Activated CD4-positive, alpha-beta memory T cell treated with anti-CD3 and anti-CD28 coated beads for 36 hours (primary cell): Measurements from ENCODE around the gene IQCH. TPM values are rescaled to one million over a fixed set of nuclear protein-coding genes. Genes with fewer than 3 reads are reported as not detected.
"Not testable (repeated sequence)": the region's sequence is repeated elsewhere in the genome, so short reads cannot be mapped to it uniquely, and the experiment has no call there.

Experiments used
- CTCF ChIA-PET: fragments of 350-600 bp; sonication (Branson Sonifier 250); formaldehyde crosslinking; loops from one replicate; lab custom pipeline; 2021; ENCODE audit warnings: antibody characterized with exemption, inconsistent platforms; lab: Charles Lee
- POLR2A ChIA-PET: fragments of 350-600 bp; sonication (Branson Sonifier 250); formaldehyde crosslinking; loops from one replicate; lab custom pipeline; 2021; ENCODE audit warnings: antibody characterized with exemption; lab: Charles Lee
- DNase-seq: peaks from one replicate; pipeline ENCODE4 v3.0.0-alpha.2; 2020
- H3K27ac Mint-ChIP-seq: one replicate; pipeline ENCODE4 v1.8.0; 2021; ENCODE audit warnings: mixed read lengths
- H3K27me3 Mint-ChIP-seq: one replicate; pipeline ENCODE4 v1.8.0; 2021; ENCODE audit warnings: mixed read lengths
- H3K36me3 Mint-ChIP-seq: one replicate; pipeline ENCODE4 v1.8.0; 2021; ENCODE audit warnings: mixed read lengths
- H3K4me1 Mint-ChIP-seq: one replicate; pipeline ENCODE4 v1.8.0; 2021; ENCODE audit warnings: low read depth, mixed read lengths
- H3K4me3 Mint-ChIP-seq: one replicate; pipeline ENCODE4 v1.8.0; 2021; ENCODE audit warnings: mild to moderate bottlenecking, mixed read lengths
- H3K9me3 Mint-ChIP-seq: one replicate; pipeline ENCODE4 v1.8.0; 2021; ENCODE audit warnings: mixed read lengths
- intact Hi-C: fragments of 100-400 bp; cut with micrococcal nuclease; formaldehyde crosslinking; loops from one replicate; pipeline ENCODE4 v1.15.1; 2023
- total RNA-seq, 2 experiments: library from RNA; stranded (reverse); gene quantifications; one replicate each; pipeline ENCODE4 v1.2.3, GENCODE V29; 2021

Gene IQCH
- total RNA-seq, 2 experiments from 2014 or later: 1.6 to 2.8 TPM

DNA sequence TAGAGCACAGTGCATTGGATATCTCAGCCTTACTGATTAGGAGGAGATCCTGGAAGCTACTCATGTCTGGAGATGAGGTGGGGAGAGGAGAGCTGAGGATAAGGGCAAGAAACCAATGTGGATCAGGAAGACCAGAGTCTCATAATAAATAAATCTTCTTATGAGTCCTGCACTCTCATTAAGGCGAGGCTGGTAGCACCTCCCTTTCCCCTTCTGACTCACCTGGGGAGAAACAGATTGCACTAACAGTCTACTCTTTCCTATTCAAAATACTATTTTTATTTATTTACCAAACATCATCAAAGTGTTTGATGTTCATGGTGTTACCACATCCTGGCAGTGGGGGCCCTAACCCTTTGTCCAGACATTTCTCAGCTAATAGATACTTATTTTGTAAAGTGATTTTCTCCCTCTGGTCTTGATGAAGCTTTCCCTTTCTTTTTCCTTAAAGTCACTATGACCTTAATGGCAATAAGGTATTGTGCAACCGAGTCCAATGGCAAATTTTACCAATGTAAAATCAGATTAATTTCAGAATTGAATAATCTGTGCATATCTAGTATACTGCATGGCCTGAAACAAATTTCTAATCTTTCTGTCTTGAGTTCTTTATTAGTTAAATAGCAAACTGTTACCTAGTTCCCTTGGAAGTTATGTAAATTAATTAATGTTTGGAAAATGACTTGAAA lies 81.1 kb downstream of the IQCH start:
- H3K9me3 Mint-ChIP-seq: no peaks in the 10 kb centered on the region
- CTCF ChIA-PET: interaction anchor here (2.8 kb wide), 1 partner anchor 97 kb away, joined by 12 read pairs; no protein-coding TSS in a partner anchor
- DNase-seq: no peak
- no peaks in the 10 kb centered on the region for H3K27me3 Mint-ChIP-seq
- H3K36me3 Mint-ChIP-seq: no peaks in the 10 kb centered on the region
- H3K27ac Mint-ChIP-seq: no peak overlapping the region
- POLR2A ChIA-PET: no interaction called here
- no peak overlapping the region for H3K4me3 Mint-ChIP-seq
- H3K4me1 Mint-ChIP-seq: no peaks in the 10 kb centered on the region
- intact Hi-C loops: no loop called here

- Mint-ChIP-seq H3K4me1 (no peaks in the 10 kb centered on the region), H3K27me3 (peaks cover 3% of the 10 kb centered on the region), H3K27ac (no peak overlapping the region), H3K4me3 (no peak overlapping the region), H3K9me3 (peaks cover 11% of the 10 kb centered on the region), H3K36me3 (peaks cover 10% of the 10 kb centered on the region)
- no peak for DNase-seq
- intact Hi-C loops: no loop called here
- CTCF ChIA-PET: interaction anchor here (1.0 kb wide), 1 partner anchor 117 kb away, joined by 3 read pairs; no protein-coding TSS in a partner anchor
- POLR2A ChIA-PET: no interaction called here
These were observed 86.0 kb downstream of the IQCH start for GRCh38 chr15:67340630-67341029.

DNA sequence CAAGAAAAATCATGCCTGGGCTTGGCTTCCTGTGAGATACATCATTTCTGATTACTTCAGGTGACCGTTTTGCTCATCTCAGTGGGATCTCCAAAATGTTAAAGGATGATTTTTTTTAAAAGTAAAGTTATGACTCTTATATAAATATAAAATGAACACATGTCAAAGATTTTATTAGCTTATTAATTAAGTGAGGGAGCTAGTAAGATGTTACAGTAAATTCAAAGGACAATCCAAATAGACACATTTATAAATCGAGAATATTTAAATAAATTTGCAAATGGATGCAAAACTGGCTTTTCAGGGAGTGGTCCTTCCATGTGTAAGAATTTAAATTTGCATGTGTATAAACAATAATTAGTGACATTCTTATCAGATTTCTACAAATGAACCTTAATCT lies 87.0 kb downstream of the IQCH start:
- ChIA-PET POLR2A (no interaction called here), CTCF (interaction anchor here (1.0 kb wide), 1 partner anchor 116 kb away, joined by 3 read pairs; no protein-coding TSS in a partner anchor)
- H3K27me3 Mint-ChIP-seq: peaks cover 3% of the 10 kb centered on the region
- no peaks in the 10 kb centered on the region for H3K4me1 Mint-ChIP-seq
- peaks cover 12% of the 10 kb centered on the region for H3K9me3 Mint-ChIP-seq
- H3K36me3 Mint-ChIP-seq: peaks cover 10% of the 10 kb centered on the region
- no peak overlapping the region for H3K4me3 Mint-ChIP-seq
- DNase-seq: no peak
- no peak overlapping the region for H3K27ac Mint-ChIP-seq
- intact Hi-C loops: no loop called here

DNA sequence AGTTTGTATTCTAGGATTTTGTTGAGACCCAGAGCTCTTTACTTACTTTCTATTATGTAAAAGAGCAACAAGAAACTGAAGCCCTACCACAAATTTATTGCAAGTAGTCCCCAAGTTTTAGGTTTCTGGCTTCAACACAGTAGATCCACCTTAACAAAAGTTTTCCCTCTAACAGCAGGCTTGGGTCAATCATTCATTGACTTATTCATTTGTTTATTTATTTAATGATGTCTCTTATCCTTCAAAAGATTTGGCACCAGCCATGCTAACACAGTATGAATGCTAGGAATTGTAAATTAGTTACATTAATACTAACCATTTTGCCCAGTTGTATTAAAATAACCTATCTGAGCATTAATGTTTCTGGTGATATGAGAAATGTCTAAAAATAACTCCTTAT lies 88.6 kb downstream of the IQCH start:
- H3K4me1 Mint-ChIP-seq: no peaks in the 10 kb centered on the region
- POLR2A ChIA-PET: no interaction called here
- peaks cover 5% of the 10 kb centered on the region for H3K27me3 Mint-ChIP-seq
- CTCF ChIA-PET: no interaction called here
- intact Hi-C loops: no loop called here
- no peak overlapping the region for H3K27ac Mint-ChIP-seq
- peaks cover 12% of the 10 kb centered on the region for H3K36me3 Mint-ChIP-seq
- no peak overlapping the region for H3K4me3 Mint-ChIP-seq
- H3K9me3 Mint-ChIP-seq: peaks cover 26% of the 10 kb centered on the region
- no peak for DNase-seq

DNA sequence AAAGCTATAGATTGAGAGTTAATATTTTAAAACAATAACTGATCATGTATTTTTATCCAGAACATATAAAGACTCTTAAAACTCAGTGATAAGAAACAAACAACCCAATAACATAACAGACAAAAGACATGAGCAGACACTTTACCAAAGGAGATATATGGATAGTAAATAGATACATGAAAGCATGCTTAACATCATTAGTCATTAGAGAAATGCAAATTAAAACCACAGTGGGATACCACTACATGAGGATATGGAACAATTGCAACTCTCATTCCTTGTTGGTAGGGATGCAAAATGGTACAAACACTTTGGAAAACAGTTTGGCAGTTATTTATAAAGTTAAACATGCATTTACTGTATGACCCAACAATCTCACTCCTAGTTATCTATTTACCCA lies 95.0 kb downstream of the IQCH start:
- ChIA-PET POLR2A (no interaction called here), CTCF (no interaction called here)
- H3K4me3 Mint-ChIP-seq: no peak overlapping the region
- H3K27me3 Mint-ChIP-seq: peaks cover 5% of the 10 kb centered on the region
- DNase-seq: no peak
- no peak overlapping the region for H3K27ac Mint-ChIP-seq
- peaks cover 12% of the 10 kb centered on the region for H3K36me3 Mint-ChIP-seq
- intact Hi-C loops: no loop called here
- H3K4me1 Mint-ChIP-seq: no peaks in the 10 kb centered on the region
- H3K9me3 Mint-ChIP-seq: peaks cover 28% of the 10 kb centered on the region

DNA sequence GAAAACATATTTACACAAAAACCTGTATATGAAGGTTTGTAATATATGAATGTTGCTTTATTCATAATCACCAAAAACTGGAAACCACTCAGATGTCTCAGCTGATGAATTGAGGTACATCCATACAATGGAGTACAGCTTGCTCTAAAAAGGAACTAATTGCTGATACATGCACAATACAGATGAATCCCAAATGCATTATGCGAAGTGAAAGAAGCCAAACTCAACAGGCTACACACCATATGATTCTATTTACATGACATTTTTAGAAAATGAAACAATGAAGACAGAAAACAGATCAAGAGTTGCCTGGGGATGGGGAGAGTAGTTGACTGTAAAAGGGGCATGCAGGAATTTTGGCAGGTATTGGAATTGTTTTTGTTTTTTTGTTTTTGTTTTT lies 95.5 kb downstream of the IQCH start:
- no peak overlapping the region for H3K27ac Mint-ChIP-seq
- no peak for DNase-seq
- H3K9me3 Mint-ChIP-seq: peaks cover 27% of the 10 kb centered on the region
- H3K36me3 Mint-ChIP-seq: peaks cover 11% of the 10 kb centered on the region
- intact Hi-C loops: no loop called here
- ChIA-PET CTCF (no interaction called here), POLR2A (no interaction called here)
- H3K27me3 Mint-ChIP-seq: peaks cover 5% of the 10 kb centered on the region
- no peak overlapping the region for H3K4me3 Mint-ChIP-seq
- H3K4me1 Mint-ChIP-seq: no peaks in the 10 kb centered on the region

DNA sequence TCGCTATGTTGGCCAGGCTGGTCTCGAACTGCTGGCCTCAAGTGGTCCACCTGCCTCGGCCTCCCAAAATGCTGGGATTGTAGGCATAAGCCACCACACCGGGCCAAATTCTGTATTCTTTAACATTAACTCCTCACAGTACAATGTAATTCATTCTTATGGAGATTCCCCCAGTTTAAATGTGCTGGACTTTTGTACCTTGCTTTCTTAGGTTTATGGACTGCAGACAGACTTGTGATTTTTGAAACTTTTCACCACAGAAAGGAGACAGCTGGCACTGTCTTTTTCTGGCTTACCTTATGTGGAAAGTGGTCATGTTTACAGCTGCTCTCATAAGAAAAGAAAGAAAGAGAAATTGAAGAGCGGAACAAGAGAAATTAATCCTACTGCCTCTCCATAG lies 103.8 kb downstream of the IQCH start:
- H3K27me3 Mint-ChIP-seq: no peaks in the 10 kb centered on the region
- no peaks in the 10 kb centered on the region for H3K4me1 Mint-ChIP-seq
- no peak overlapping the region for H3K4me3 Mint-ChIP-seq
- ChIA-PET POLR2A (no interaction called here), CTCF (no interaction called here)
- DNase-seq: no peak
- intact Hi-C loops: no loop called here
- no peak overlapping the region for H3K27ac Mint-ChIP-seq
- H3K36me3 Mint-ChIP-seq: no peaks in the 10 kb centered on the region
- no peaks in the 10 kb centered on the region for H3K9me3 Mint-ChIP-seq

DNA sequence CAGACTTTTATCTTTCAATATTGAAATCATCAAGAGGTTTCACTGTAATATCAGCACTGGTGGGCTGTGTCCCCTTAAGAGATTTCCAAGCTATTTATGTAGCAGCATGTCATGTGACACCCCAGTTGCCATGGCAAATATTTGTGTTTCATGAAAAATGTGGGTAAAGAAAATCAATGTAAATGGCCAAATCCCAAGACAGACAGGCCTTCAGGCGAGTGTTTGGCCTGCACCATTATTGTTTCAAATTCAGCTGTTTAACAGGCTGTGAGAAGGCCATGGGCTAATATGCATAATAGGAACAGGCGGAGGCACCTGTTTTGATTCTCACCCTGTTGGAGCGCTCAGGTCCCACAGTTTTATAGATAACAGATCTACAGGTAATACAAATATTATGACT lies 104.2 kb downstream of the IQCH start:
- no peak overlapping the region for H3K27ac Mint-ChIP-seq
- H3K27me3 Mint-ChIP-seq: no peaks in the 10 kb centered on the region
- no peaks in the 10 kb centered on the region for H3K9me3 Mint-ChIP-seq
- DNase-seq: no peak
- POLR2A ChIA-PET: no interaction called here
- no peaks in the 10 kb centered on the region for H3K36me3 Mint-ChIP-seq
- intact Hi-C loops: no loop called here
- no peaks in the 10 kb centered on the region for H3K4me1 Mint-ChIP-seq
- CTCF ChIA-PET: no interaction called here
- H3K4me3 Mint-ChIP-seq: no peak overlapping the region

GRCh38 chr15:67359431-67360079 lies 105.0 kb downstream of the IQCH start:
- Mint-ChIP-seq H3K27me3 (no peaks in the 10 kb centered on the region), H3K4me1 (no peaks in the 10 kb centered on the region), H3K4me3 (no peak overlapping the region), H3K27ac (no peak overlapping the region), H3K36me3 (no peaks in the 10 kb centered on the region), H3K9me3 (no peaks in the 10 kb centered on the region)
- POLR2A ChIA-PET: no interaction called here
- CTCF ChIA-PET: interaction anchor here (1.4 kb wide), 1 partner anchor 415 kb away, joined by 3 read pairs; no protein-coding TSS in a partner anchor
- intact Hi-C loops: no loop called here
- DNase-seq: no peak

DNA sequence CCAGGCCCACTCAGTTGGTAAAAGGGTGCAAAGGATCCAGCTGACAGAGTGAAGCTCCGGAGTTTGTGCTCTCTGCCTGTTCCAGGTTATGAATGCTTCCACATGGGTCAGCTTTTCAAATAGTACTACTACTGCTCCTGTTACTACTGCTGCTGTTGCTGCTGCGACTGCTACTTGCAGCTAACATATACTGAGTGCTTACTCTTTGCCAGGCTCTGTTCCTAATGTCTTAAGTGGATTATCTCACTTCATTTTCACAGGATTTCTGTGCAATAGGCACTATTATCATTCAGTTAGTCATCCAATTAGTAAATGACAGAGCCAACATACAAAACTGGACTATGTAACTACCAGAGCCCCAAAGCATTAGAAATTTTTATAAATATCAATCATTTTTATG lies 106.5 kb downstream of the IQCH start:
- ChIA-PET POLR2A (no interaction called here), CTCF (no interaction called here)
- no peaks in the 10 kb centered on the region for H3K4me1 Mint-ChIP-seq
- no peak overlapping the region for H3K4me3 Mint-ChIP-seq
- no peaks in the 10 kb centered on the region for H3K36me3 Mint-ChIP-seq
- no peak overlapping the region for H3K27ac Mint-ChIP-seq
- no peaks in the 10 kb centered on the region for H3K9me3 Mint-ChIP-seq
- DNase-seq: no peak
- H3K27me3 Mint-ChIP-seq: no peaks in the 10 kb centered on the region
- intact Hi-C loops: no loop called here

- H3K4me3 Mint-ChIP-seq, POLR2A ChIA-PET, DNase-seq, H3K27ac Mint-ChIP-seq, H3K4me1 Mint-ChIP-seq, H3K9me3 Mint-ChIP-seq, intact Hi-C loops, H3K27me3 Mint-ChIP-seq, H3K36me3 Mint-ChIP-seq: not testable (repeated sequence)
- CTCF ChIA-PET: interaction anchor here (0.7 kb wide), 1 partner anchor 240 kb away, joined by 3 read pairs; no protein-coding TSS in a partner anchor
These were observed 109.1 kb downstream of the IQCH start for GRCh38 chr15:67363712-67364111.

DNA sequence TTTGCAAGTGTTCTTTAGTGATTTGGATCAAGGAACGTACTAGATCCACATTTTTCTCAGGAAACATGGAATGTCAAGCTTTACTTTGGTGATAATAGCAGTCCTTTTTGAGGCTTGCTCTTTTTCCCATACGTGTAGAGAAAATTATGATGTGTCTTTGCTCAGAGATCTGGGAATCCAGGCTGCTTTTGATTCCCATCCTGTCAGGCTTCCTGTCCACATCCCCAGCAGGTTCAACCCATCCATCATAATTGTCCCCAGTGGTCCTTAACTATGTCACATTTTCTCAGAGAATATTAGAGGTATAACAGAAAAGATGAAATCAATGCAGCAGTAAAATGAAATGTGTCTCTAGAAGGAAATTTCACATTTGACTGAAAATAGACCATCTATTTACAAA lies 111.4 kb downstream of the IQCH start:
- intact Hi-C loops: no loop called here
- no peaks in the 10 kb centered on the region for H3K4me1 Mint-ChIP-seq
- POLR2A ChIA-PET: no interaction called here
- H3K27me3 Mint-ChIP-seq: peaks cover 5% of the 10 kb centered on the region
- H3K4me3 Mint-ChIP-seq: no peak overlapping the region
- CTCF ChIA-PET: interaction anchor here (1.2 kb wide), 1 partner anchor 419 kb away, joined by 3 read pairs; no protein-coding TSS in a partner anchor
- DNase-seq: no peak
- no peak overlapping the region for H3K27ac Mint-ChIP-seq
- H3K9me3 Mint-ChIP-seq: no peaks in the 10 kb centered on the region
- H3K36me3 Mint-ChIP-seq: no peaks in the 10 kb centered on the region

GRCh38 chr15:67366904-67367303 lies 112.3 kb downstream of the IQCH start:
- Mint-ChIP-seq H3K27me3 (peaks cover 5% of the 10 kb centered on the region), H3K4me1 (no peaks in the 10 kb centered on the region), H3K9me3 (no peaks in the 10 kb centered on the region), H3K4me3 (no peak overlapping the region), H3K27ac (no peak overlapping the region), H3K36me3 (no peaks in the 10 kb centered on the region)
- intact Hi-C loops: no loop called here
- POLR2A ChIA-PET: no interaction called here
- peak; percentile 10 for DNase-seq
- CTCF ChIA-PET: no interaction called here
